GM12873 (cell line): Measurements from ENCODE around the gene SLC35F3.

Source experiments
- CTCF ChIP-seq: IDR thresholded peaks from 2 replicates; pipeline ENCODE4 v1.5.1; 2012; ENCODE audit warnings: low read depth, mild to moderate bottlenecking, moderate library complexity, low read length, control low read depth; ENCODE audit not compliant: insufficient read depth; ENCODE audit errors: missing control alignments

SLC35F3 gene

GRCh38 chr1:234373064-234373958 is 468.8 kb downstream of the SLC35F3 start, which contains the start of gene COA6:
Gene COA6, plus strand, starts transcription at chr1:234373456. Its CDS starts 11 bp downstream, at chr1:234373467.
- TF ChIP-seq CTCF = no peak

GRCh38 chr1:234373959-234374254 is 469.4 kb downstream of the SLC35F3 start:
- TF ChIP-seq CTCF = no peak
